Activated CD4-positive, alpha-beta T cell treated with anti-CD3 and anti-CD28 coated beads, Interleukin-2, amount 50 U/mL, for 4 hours (primary cell): ENCODE measurements around the gene ADRA2C.
"Not testable (repeated sequence)": the region's sequence is repeated elsewhere in the genome, so short reads cannot be mapped to it uniquely, and the experiment has no call there.

Experiments used
- DNase-seq, 2 experiments: peaks; one replicate each; pipeline ENCODE4 v3.0.0-alpha.2; 2020

ADRA2C gene

GRCh38 chr4:3801521-3801920, 35.3 kb downstream of the ADRA2C start:
- DNase-seq, result no peak

GRCh38 chr4:3801931-3802550, 35.9 kb downstream of the ADRA2C start:
- no peak for DNase-seq

GRCh38 chr4:3802571-3803474, 36.6 kb downstream of the ADRA2C start:
- no peak for DNase-seq

GRCh38 chr4:3803475-3803847, 37.3 kb downstream of the ADRA2C start:
- no peak for DNase-seq

GRCh38 chr4:3803946-3804345, 37.8 kb downstream of the ADRA2C start:
- DNase-seq, result no peak

- no peak for DNase-seq
Observed at GRCh38 chr4:3805026-3805425, 38.8 kb downstream of the ADRA2C start.

- DNase-seq, result no peak
Observed at GRCh38 chr4:3805731-3806130, 39.5 kb downstream of the ADRA2C start.

GRCh38 chr4:3807311-3807710, 41.1 kb downstream of the ADRA2C start:
- no peak for DNase-seq

GRCh38 chr4:3807822-3808496, 41.8 kb downstream of the ADRA2C start:
- no peak for DNase-seq

GRCh38 chr4:3808597-3808996, 42.4 kb downstream of the ADRA2C start:
- DNase-seq, result no peak

GRCh38 chr4:3809028-3809427, 42.8 kb downstream of the ADRA2C start:
- DNase-seq, result no peak

GRCh38 chr4:3809451-3810110, 43.4 kb downstream of the ADRA2C start:
- no peak for DNase-seq

- no peak for DNase-seq
Observed at GRCh38 chr4:3810111-3810680, 44.0 kb downstream of the ADRA2C start.

GRCh38 chr4:3810796-3811485, 44.8 kb downstream of the ADRA2C start:
- DNase-seq, result no peak

- DNase-seq, result no peak
Observed at GRCh38 chr4:3811621-3812020, 45.4 kb downstream of the ADRA2C start.

- DNase-seq, result no peak
Observed at GRCh38 chr4:3812211-3812934, 46.2 kb downstream of the ADRA2C start.

- no peak for DNase-seq
Observed at GRCh38 chr4:3813151-3814052, 47.2 kb downstream of the ADRA2C start.

GRCh38 chr4:3814053-3814570, 47.9 kb downstream of the ADRA2C start:
- DNase-seq, result no peak

- DNase-seq, result not testable (repeated sequence)
Observed at GRCh38 chr4:3814838-3815237, 48.7 kb downstream of the ADRA2C start.

- DNase-seq, result no peak
Observed at GRCh38 chr4:3816256-3816825, 50.2 kb downstream of the ADRA2C start.
